Measurements from ENCODE around the gene TMPRSS2.

Gene TMPRSS2

GRCh38 chr21:41507521-41508414 lies at the start of gene TMPRSS2:
Gene TMPRSS2, minus strand, starts transcription at chr21:41508158. Its CDS starts 10,025 bp downstream, at chr21:41498133.
- no peak for DNase-seq

- DNase-seq: no peak
Observed at GRCh38 chr21:41555057-41555456, 47.1 kb upstream of the TMPRSS2 start.

DNA sequence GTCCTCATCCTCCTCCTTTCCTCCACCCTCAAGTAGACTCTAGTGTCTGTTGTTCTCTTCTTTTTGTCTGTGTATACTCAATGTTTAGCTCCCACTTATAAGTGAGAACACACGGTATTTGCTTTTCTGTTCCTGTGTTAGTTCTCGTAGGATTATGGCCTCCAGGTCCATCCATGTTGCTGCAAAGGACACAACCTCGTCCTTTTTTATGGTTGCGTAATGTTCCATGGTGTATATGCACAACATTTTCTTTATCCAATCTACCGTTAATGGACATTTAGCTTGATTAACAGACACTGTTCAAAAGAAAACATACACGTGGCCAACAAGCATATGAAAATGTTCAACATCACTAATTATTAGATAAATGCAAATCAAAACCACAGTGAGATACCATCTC lies 44.3 kb upstream of the TMPRSS2 start:
- DNase-seq: no peak

- no peak for DNase-seq
Observed at GRCh38 chr21:41548781-41549180, 40.8 kb upstream of the TMPRSS2 start.

- no peak for DNase-seq
Observed at GRCh38 chr21:41547111-41547510, 39.2 kb upstream of the TMPRSS2 start.

DNA sequence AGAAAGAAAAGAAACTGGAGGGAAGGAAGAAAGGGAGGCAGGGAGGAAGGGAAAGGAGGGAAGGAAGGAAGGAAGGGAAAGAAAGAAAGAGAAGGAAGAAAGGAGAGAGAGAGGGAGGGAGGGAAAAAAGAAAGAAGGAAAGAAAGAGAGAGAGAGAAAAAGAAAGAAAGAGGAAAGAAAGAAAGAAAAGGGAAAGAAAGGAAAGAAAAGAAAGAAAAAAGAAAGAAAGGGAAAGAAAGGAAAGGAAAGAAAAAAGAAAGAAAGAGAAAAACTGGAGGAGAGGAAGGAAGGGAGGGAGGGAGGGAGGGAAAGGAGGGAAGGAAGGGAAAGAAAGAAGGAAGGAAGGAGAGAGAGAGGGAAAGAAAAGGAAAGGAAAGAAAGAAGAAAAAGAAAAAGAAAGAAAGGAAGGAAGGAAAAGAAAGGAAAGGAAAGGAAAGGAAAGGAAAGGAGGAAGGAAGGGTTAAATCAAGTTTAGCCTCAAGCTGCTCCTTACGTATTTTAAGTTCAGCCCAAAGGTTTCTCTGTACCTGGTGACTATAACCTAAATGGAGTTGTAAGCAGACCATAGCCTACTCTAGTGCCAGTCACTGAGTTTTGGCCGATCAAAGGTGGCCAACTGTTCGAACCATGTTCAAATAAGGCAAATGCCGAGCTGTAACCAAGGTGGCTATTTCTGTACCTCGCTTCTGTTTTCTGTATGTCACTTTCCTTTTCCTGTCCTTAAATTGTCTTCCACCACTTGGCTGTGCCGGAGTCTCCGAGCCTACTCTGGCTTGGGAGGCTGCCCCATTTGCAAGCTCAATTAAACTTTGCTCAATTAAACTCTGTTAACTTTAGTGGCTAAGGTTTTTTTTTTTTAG lies 37.8 kb upstream of the TMPRSS2 start:
- no peak for DNase-seq

GRCh38 chr21:41542727-41543126 lies 34.8 kb upstream of the TMPRSS2 start:
- DNase-seq: no peak

- no peak for DNase-seq
Observed at GRCh38 chr21:41537356-41537755, 29.4 kb upstream of the TMPRSS2 start.

DNA sequence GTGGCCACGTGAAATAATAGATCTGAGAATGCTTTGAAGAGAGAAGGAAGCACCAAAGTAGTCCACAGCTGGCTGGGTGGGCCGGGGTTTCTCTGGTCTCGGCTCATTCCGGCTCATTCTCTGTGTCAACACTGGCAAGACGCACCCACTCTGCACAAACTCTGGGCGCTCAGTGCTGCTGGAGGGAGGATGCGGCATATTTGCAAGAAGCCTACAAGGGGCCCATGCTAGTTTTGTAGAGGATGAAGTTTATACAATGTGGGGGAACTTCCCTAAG lies 28.8 kb upstream of the TMPRSS2 start:
- no peak for DNase-seq

- DNase-seq: no peak
Observed at GRCh38 chr21:41536076-41536826, 28.3 kb upstream of the TMPRSS2 start.

DNA sequence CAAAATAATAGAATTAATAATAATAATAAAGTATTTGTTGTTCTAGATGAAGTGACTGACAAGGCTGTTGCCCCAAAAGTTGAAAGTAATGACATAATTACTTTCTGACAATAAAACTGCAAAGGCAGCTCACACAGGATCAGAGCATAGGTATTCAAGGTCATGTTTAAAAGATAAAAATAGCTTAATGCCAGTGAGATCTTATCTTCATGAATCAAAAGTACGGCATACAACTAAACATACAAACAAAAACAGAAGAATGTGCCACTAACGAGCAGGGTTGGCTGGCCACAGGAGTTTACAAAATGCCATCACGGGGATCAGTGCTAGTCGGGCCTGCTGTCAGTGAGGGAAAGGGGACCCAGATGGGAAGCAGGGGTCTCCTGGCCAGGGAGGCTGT lies 22.4 kb upstream of the TMPRSS2 start:
- DNase-seq: no peak

DNA sequence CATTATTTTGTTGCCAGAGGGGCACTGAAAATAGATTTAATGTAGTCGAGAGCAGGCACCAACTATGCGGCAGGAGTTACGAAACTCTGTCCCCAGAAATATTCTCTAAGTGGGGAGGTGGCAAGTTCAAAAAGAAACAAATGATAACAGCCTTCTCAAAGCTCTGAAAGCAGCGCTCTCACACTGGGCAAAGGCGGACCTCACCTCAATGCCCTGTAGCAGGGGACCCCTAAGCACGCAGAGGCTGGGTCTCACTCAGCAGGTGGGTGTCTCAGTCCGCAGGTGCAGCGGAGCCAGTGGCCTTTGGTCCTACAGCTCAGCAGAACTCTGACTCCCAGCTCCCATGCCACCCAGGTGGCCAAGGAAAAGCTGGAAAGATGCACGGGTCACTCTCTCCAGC lies 21.8 kb upstream of the TMPRSS2 start:
- DNase-seq: no peak

- no peak for DNase-seq
Observed at GRCh38 chr21:41526478-41527087, 18.6 kb upstream of the TMPRSS2 start.

DNA sequence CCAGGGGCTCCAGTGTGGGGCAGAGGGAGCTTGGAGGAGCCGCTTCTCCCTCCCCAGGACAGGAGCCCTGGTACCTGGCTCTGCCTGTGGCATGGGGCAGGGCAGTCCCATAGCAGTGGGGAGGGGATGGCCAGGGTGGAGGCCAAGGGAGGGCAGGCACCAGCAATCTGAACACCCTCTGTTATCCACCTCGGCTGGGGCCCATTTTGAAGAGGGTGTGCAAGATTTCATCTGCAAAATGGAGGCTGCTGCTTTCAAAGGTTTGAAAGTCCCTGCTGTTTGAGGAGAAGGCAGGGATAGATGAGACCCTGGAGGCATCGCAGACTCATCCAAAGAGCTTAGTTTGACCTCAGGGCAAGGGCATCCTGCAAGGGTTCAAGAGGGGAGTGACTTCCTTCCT lies 15.2 kb upstream of the TMPRSS2 start:
- DNase-seq: no peak

DNA sequence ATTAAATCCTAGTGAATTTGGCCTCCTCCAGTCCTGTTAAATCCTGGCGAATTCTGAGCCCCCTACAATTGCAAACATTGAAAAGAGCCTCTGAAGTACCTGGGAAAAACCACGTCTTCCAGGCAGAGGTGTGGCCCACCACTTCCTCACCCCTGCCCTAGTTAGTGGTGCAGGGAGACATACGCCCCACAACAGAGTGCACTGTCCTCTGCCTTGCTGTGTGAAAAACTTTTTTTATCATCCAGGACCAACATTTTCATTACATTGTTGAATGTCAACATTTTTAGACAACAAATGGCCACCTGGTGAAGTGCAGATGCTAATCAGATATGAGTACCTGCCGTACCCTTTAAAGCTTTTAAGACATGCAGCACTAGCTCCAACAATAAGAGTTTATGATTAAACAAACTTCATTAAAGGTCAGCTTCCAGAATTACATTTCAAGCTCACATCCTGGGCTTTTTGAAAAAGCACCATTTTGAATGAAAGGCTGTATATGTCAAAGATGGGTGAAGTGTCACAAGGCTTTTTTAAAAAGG lies 13.6 kb upstream of the TMPRSS2 start:
- DNase-seq: no peak

DNA sequence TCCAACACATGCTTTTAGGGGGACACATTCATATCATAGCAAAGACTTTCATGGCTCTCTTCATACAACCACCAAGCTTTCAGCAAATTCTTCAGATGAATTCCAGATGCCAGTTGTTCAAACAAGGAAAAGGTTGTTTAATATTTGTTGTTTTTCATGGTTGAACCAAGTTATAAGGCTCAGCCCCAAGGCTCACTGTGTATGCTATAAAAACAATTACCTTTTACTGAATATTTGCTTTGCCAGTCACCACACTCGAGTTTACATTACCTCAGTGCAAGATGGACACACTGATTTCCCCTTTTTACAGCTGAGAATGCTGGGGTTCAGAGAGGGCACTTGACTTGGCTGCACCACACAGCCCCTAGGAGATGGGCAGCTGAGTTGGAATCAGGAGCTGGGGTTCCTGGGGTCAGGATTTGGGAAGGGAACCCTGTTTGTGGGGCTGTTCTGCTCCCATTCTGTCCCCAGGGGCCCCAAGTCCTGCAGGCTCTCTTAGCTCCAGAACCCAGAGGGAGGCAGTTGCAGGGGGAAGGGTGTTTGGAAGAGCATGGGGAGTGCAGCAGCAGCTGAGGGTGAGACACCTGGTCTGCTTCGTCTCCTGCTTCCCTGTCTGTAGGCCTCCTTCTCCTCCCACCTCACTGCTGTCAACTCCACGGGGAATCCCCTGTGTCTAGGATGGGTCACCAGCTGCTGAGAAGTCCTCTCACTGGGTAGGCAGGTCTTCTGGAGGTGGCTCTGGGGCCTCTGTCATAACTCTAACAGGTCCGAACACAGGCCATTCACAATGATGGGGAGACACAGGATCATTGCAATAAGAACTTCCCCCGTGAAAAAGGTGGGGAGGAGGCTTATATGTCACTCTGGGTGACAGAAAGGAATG lies 12.8 kb upstream of the TMPRSS2 start:
- DNase-seq: no peak

- DNase-seq: no peak
Observed at GRCh38 chr21:41519806-41520559, 12.0 kb upstream of the TMPRSS2 start.

DNA sequence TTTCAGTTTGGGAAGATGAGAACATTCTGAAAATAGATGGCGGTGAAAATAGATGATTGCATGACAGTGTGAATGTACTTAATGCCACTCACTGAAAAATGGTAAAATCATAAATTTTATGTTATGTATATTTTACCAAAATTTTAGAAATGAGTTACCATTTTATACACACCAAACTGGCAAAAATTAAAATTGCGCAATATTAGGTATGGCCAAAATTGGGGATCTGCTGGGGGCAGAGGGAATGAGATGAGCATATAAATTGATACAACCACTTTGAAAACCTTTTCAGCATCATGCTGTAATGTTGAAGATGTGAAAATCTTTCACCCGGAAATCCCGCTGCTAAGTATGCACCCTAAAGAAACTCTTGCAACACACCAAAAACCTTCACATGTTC lies 10.8 kb upstream of the TMPRSS2 start:
- no peak for DNase-seq

- no peak for DNase-seq
Observed at GRCh38 chr21:41511858-41512257, 3.9 kb upstream of the TMPRSS2 start.

- no peak for DNase-seq
Observed at GRCh38 chr21:41510500-41510899, 2.5 kb upstream of the TMPRSS2 start.

GRCh38 chr21:41509733-41510132 lies 1.8 kb upstream of the TMPRSS2 start:
- no peak for DNase-seq

Data from SHP77 (cell line).